GM12864 (cell line): ENCODE data around the gene C3.

Source experiments
- DNase-seq: peaks from one replicate; pipeline ENCODE4 v3.0.0-alpha.2; 2011; ENCODE audit warnings: low read depth
- H3K4me3 ChIP-seq: 2 replicates; pipeline ENCODE4 v1.5.1; 2011; ENCODE audit warnings: mild to moderate bottlenecking, low read depth, low read length, control low read depth
- CTCF ChIP-seq: IDR thresholded peaks from 2 replicates; pipeline ENCODE4 v1.5.1; 2011; ENCODE audit warnings: low read depth, mild to moderate bottlenecking, moderate library complexity, low read length, control low read depth, inconsistent platforms; ENCODE audit errors: missing control alignments

The C3 gene

GRCh38 chr19:6690160-6690885 lies 30.1 kb downstream of the C3 start:
- H3K4me3 ChIP-seq, result no peak overlapping the region
- no peak for DNase-seq
- no peak for TF ChIP-seq CTCF

DNA sequence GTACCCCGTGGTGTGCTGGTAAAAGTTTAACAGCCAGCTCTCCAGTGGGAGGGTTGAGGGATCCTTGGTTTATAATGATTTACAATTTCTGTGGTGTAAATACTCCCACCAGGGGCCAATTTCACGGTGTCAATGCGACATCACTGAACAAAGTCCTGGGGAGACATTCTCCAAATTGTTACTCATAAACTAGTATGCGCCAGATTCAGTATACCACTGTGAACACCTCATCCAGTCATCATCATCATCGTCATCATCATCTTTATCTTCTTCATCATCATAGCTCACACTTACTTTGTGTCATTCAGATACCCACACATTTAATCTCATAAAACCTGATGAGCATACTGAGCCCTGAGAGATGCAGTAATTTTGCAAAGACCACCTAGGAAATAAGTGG lies 33.3 kb downstream of the C3 start:
- no peak overlapping the region for H3K4me3 ChIP-seq
- DNase-seq, result no peak
- TF ChIP-seq CTCF, result no peak

- no peak for TF ChIP-seq CTCF
These were observed 33.8 kb downstream of the C3 start for GRCh38 chr19:6686628-6686975.

DNA sequence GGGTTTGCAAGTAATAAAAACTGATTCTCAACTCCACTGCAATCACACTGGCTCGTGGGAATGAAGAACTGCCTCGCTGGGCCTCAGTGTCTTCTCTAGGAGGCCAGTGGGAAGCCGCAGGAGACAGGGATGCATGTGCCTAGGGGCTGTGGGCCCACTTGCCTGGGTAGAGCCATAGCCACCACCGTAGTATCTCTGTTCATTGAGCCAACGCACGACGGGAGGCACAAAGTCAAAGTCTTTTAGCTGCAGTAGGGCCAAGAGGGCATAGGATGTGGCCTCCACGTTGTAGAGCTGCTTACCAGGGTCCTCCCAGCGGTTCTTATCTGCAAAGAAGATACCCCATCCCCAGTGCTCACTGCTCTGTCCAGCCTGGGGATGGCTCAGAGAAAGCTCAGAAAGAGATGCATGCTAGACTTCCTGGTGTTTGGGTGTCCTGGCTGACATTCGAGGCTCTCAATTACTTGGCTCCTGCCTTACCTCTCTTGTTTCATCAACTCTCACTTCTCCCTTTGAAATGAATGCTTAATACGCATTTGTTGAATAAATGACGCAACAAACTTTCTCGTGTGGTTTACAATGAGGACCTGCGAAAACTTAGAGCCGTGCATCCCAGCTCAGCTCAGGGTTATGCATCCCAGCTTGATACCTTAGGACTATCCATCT lies 34.4 kb downstream of the C3 start:
- no peak overlapping the region for H3K4me3 ChIP-seq
- no peak for DNase-seq
- no peak for TF ChIP-seq CTCF

More at GRCh38 chr19:6686628-6686975, 33.8 kb downstream of the C3 start:
- H3K4me3 ChIP-seq, result no peak overlapping the region
- DNase-seq, result no peak

DNA sequence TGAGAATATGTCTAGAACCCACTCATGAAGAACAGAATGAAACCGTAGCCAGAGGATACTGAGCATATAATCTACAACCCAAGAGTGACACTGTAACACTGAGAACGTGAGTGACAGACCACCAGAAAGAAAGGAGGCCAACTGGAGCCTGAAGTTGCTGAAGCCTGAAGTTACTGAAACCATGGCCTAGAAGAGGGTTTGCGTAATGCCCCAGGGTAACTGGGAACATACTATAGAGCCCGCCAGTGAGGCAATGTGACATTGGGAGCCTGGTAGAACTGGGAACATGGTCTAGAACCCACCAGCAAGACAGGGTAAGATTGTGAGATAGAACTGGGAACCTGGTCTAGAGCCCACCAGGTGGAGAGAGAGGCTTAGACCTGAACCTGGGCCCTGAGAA lies 35.0 kb downstream of the C3 start:
- no peak for TF ChIP-seq CTCF
- DNase-seq, result no peak
- H3K4me3 ChIP-seq, result no peak overlapping the region

GRCh38 chr19:6683971-6684370 lies 36.5 kb downstream of the C3 start:
- TF ChIP-seq CTCF, result no peak
- no peak for DNase-seq
- no peak overlapping the region for H3K4me3 ChIP-seq

DNA sequence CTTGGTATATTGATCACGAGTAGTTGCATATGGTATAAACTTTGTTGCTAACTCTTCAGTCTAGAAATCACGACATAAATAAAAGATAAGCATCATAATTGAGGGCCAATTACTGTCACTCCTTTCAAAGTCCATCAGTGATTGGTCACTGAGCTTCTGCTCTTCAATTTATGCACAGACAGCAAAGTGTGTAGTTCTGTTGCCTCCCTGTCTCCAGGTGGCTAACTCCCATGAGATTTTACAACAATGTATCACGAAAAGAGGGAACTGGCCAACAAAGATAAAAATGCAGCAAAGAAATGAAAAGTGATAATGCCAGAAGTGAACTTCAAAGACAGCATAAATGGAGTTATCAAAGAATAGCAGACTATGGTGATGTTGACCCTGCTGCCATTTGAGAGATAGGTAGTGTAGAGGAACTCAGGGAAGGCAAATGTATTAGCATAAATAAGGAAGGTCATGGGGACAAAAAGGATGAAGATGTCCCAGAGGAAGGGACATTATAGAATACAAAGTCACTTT lies 37.8 kb downstream of the C3 start:
- H3K4me3 ChIP-seq, result no peak overlapping the region
- DNase-seq, result no peak
- TF ChIP-seq CTCF, result no peak
